HG03095 (cell line): ENCODE data around the gene GALNT2.
A peak's percentile ranks its signal among the peaks of the same experiment; 100 is the strongest.

Source experiments
- ATAC-seq: cut with Tn5 transposase; IDR thresholded peaks from one replicate; pipeline ENCODE4 v1.9.1; 2021; ENCODE audit warnings: moderate library complexity; ENCODE audit not compliant: unreplicated experiment

GALNT2 gene

GRCh38 chr1:230109066-230109465 lies 42.0 kb downstream of the GALNT2 start:
- ATAC-seq: no peak

GRCh38 chr1:230109895-230110667 lies 43.0 kb downstream of the GALNT2 start:
- peak; percentile 86 for ATAC-seq

DNA sequence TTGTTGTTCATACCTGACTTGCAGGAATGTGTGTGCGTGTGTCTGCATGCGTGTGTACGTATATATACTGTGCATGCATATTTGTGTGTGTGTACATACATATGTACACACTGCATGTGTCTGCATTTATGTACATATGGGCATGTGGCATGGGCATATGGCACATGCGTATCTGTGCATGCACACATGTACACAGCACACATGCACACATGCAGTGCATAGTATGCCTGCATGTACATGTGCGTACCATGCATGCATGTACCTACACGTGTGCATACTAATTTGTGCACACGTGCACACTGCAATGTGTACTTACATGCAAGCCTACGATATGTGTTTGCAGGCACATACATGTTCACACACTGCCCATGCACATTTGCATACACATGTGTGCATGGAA lies 43.9 kb downstream of the GALNT2 start:
- no peak for ATAC-seq

DNA sequence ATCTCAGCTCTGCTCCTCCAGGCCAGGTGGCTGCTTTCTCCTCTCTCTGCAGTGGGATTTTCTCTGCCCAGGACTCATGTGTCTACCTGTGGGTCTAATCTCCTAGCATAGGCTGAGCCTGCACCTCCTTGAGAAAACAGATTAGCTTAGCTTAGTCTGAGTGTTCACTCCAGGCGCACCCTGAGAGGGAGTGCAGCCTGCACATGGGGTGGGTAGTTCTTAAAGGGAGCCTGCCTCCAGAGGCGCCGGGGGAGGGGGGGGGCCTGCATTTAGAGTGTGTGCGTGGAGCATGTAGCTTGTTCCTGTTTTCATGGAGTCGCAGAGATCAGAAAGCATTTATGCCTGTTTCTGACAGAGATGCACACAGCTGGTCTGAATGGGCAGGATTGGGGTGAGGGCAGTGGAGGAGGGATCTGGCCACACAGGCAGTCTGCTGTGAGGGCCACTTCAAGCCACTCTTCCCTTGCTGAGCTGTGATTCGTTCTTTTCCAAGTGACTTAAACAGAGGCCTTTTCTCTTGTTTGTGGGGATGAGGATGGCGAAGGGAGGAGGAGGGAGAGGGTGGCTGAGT lies 45.2 kb downstream of the GALNT2 start:
- no peak for ATAC-seq

DNA sequence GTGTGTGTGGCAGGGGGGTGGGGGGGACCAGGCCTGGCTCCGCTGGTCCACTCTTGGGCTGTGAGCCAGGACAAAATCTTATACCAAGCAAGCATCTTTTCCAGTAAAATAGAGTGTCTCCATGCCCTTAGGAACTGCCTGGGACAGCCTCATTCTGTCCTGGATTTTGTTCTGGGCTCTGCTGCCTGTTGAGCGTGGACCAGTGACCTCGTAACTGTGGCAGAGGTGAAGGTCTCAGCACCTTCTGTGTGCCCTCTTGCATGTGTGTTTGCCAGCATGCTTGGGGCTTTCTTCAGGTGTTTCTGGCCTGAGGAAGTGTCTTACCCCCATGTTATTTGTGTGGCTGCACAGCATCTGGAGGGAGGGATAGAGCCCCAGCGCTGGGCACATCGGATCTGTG lies 45.7 kb downstream of the GALNT2 start:
- ATAC-seq: no peak

- no peak for ATAC-seq
These were observed 46.2 kb downstream of the GALNT2 start for GRCh38 chr1:230113235-230113592.

DNA sequence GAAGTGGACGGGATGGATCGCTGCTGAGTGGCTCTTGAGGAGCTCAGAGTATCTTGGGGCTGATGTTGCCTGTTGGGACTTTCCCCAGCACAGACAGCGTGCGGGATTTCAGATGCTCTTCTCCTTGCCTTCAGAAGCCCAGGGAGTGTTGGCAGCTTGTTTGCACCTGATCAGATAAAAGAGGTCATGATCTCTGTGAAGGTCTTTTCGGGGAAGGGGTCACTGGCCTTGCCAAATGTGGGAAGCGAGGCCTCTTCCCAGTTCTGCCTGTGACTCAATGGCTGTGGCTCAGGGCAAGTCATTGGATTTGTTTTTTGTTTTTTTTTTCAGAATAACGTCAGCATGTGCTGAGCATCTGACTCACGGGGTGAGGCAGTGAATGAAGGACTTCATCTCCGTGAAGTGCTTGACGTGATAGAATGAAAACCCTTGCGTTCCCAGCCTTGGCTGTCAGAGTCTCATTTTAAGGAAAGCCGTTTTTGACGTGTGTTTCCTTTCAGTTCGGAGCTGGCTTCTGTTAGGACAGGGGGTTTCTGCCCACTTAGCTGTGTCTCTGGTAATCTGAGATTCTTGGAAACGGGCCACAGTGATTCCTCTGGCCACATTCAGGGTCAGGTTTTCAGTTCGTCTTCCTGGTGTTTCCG lies 46.7 kb downstream of the GALNT2 start:
- ATAC-seq: no peak

GRCh38 chr1:230114237-230114651 lies 47.2 kb downstream of the GALNT2 start:
- ATAC-seq: no peak

GRCh38 chr1:230117694-230118093 lies 50.7 kb downstream of the GALNT2 start:
- no peak for ATAC-seq

DNA sequence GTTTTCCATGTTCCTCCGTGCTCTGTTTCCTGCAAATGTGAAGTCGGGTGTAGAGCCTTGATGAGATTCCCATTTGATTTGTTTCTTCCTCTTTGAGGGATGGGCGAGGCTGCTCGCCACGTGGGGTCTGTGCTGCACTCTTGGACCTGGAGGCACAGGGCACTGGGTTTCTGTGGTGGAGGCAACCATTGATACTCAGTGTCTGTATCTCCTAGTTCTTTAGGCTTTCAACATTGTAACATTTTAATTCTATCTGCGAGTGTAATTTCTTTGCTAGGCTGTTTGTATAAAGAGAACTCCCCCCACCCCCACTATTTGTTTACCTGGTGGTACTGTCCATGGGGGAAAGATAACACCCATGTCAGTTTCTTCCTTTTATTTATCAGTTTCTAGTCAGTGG lies 52.3 kb downstream of the GALNT2 start:
- no peak for ATAC-seq

- no peak for ATAC-seq
These were observed 53.4 kb downstream of the GALNT2 start for GRCh38 chr1:230120289-230120920.

DNA sequence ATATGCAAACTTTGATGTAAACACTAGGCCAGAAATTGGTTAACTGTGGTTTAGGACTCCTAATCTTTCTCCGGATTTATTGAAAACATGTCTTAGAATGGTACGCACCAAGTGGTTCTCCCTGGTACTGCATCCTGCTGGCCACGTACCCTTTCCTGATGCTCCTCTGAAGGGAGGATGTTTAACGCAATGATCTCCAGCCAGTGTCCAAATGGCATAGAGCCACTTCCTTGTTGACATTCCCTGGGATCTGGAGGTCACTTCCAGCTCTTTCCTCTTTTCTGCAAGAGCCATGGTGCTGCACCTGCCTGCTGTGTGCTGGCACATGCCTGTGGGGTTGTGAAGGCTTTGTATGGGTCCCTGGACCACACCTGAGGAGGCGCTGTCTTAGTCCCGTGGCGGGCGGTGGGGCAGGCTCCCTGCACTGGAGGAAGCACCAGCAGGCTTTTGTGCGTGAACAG lies 53.9 kb downstream of the GALNT2 start:
- ATAC-seq: no peak

DNA sequence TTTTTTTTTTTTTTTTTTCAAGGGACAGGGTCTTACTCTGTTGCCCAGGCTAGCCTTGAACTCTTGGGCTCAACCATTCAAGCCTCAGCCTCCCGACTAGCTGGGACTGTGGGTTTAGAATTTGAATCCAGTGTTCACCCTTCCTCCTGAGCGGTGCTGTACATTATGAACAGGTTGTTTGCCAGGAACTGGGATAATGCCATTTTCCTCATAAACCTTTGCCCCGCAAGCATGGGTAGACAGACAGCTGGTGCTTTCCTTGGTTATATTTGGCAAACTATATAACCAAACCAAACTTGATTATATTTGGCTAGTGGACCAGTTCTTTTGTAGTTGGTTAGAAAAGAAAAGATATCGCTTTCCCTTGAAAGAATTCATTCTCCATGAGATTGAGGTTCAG lies 54.9 kb downstream of the GALNT2 start:
- no peak for ATAC-seq

GRCh38 chr1:230122366-230123279 lies 55.6 kb downstream of the GALNT2 start:
- no peak for ATAC-seq

GRCh38 chr1:230123280-230124185 lies 56.5 kb downstream of the GALNT2 start:
- peak; percentile 84 for ATAC-seq

DNA sequence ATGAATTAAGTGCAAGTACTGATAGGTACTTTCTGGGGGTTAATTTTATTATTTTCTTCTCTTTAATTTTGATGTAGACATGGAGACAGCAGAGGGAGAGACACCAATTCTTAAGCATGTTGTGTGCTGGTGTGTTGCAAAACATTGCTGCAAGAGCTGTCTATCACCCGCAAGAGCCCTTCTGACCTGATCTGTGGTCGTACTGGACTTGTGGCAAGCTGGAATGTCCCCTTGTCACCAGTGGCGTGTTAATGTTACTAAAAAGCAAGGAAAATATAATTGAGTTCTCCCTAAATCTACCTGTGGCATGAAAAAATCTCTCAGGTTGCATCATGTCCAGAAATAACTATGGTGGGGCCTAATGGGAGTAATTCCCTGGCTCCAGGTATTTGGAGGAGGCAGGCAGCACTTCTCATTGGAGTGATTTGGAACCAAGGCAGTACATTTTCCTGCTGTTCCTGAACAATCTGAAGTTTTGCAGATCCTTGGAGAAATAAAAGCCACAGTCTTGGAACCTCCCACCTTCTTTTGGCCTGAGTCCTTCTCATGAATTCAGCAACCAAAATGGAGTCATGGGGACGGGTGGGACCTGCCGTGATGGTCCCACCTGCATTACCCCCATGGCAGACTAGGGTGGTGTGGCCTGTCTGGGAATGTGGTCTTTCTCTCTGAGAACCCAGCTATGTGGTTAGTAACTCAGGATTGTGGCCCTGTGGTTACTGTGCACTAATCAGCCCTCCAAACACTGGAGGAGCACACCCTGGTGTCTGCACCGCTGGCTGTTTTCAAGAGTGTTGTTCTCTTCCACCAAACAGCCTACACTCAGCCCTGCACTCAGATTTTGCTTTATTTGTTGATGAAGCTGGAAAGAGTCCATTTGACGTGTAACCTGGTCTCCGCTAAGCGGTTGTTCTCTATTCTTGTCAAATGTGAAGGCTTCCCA lies 57.4 kb downstream of the GALNT2 start:
- no peak for ATAC-seq

- ATAC-seq: no peak
These were observed 58.1 kb downstream of the GALNT2 start for GRCh38 chr1:230125141-230125540.

GRCh38 chr1:230125640-230126528 lies 58.8 kb downstream of the GALNT2 start:
- no peak for ATAC-seq
